Measurements from ENCODE around the gene MGLL.

GRCh38 chr3:127769284-127770081 is 52.8 kb downstream of the MGLL start:
- no peak for TF ChIP-seq CTCF (conservative IDR thresholded peaks at IDR 0.05)
- no peak for TF ChIP-seq ZFX (IDR thresholded peaks at IDR 0.05)

Data from C4-2B (cell line).